Esophagus muscularis mucosa (tissue), 3 donors: ENCODE data around the gene HNRNPA0.

Source experiments
- POLR2A ChIP-seq: fragments of 450-650 bp; IDR thresholded peaks from one replicate; pipeline ENCODE4 v1.6.1; 2017; ENCODE audit warnings: antibody characterized with exemption, moderate library complexity, mild to moderate bottlenecking, low read depth
- POLR2AphosphoS5 ChIP-seq, 2 donors: sonication (generic); formaldehyde crosslinking; IDR thresholded peaks; one replicate each; pipeline ENCODE4 v1.6.1; 2017; ENCODE audit warnings: antibody characterized with exemption in 2 of 2
- TF ChIP-seq, protein P1 (sequence below), 3 experiments: fragments of 200-600 bp in 2 of 3; fragments of 450-650 bp in 1 of 3; sonication (generic) in 2 of 3; IDR thresholded peaks; one replicate each; pipeline ENCODE4 v1.5.1; 2017 to 2019; ENCODE audit warnings: antibody characterized with exemption in 3 of 3, mild to moderate bottlenecking in 2 of 3, moderate library complexity in 1 of 3

DNA sequence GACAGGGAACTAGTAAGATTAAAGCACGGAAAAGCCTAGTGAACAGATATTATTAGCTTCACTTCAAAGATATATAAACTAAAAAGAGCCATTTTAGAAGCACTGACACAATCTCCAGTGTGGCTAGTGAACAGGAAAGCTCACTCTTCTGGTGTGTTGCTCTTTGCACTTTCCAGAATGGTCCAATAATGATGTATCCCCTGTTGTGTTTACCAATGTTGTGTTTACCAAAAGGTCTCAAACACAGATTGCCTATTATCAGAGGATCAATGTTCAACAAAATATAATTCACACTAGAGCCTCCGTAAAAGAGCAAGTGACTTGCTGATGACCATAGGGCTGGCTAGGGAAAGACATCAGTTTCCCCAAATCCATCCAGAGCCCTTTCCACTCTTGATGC is 29.9 kb downstream of the HNRNPA0 start:
- TF ChIP-seq, protein P1, sequence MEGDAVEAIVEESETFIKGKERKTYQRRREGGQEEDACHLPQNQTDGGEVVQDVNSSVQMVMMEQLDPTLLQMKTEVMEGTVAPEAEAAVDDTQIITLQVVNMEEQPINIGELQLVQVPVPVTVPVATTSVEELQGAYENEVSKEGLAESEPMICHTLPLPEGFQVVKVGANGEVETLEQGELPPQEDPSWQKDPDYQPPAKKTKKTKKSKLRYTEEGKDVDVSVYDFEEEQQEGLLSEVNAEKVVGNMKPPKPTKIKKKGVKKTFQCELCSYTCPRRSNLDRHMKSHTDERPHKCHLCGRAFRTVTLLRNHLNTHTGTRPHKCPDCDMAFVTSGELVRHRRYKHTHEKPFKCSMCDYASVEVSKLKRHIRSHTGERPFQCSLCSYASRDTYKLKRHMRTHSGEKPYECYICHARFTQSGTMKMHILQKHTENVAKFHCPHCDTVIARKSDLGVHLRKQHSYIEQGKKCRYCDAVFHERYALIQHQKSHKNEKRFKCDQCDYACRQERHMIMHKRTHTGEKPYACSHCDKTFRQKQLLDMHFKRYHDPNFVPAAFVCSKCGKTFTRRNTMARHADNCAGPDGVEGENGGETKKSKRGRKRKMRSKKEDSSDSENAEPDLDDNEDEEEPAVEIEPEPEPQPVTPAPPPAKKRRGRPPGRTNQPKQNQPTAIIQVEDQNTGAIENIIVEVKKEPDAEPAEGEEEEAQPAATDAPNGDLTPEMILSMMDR (IDR thresholded peaks at IDR 0.05), result no peak
- no peak for TF ChIP-seq POLR2A
- no peak for TF ChIP-seq POLR2AphosphoS5 (IDR thresholded peaks at IDR 0.05)
